CD4-positive, alpha-beta T cell (primary cell): ENCODE data around the gene SLC8A3. TPM values are rescaled to one million over a fixed set of nuclear protein-coding genes. Genes with fewer than 3 reads are reported as not detected.

ENCODE experiments used
- ATAC-seq: fragments of 200-7000 bp; cut with Tn5 transposase; one replicate; pipeline ENCODE4 v1.10.0; 2022; ENCODE audit warnings: mild to moderate bottlenecking; ENCODE audit not compliant: poor library complexity
- CTCF ChIA-PET: fragments of 350-600 bp; sonication (Branson Sonifier 250); formaldehyde crosslinking; loops from one replicate; lab custom pipeline; 2021; ENCODE audit warnings: antibody characterized with exemption, inconsistent platforms; lab: Charles Lee
- POLR2A ChIA-PET: fragments of 350-600 bp; sonication (Branson Sonifier 250); formaldehyde crosslinking; loops from one replicate; lab custom pipeline; 2021; ENCODE audit warnings: antibody characterized with exemption, inconsistent platforms; lab: Charles Lee
- DNase-seq, 14 experiments: peaks; one replicate each; pipeline ENCODE4 v3.0.0-alpha.2; 2013 to 2020; ENCODE audit warnings: mixed read lengths in 2 of 14
- H3K27ac ChIP-seq, 2 donors: one replicate each; pipeline versions ENCODE4 v1.5.1 to v1.7.0; 2013; ENCODE audit warnings: low read length in 2 of 2, low read depth in 1 of 2, mild to moderate bottlenecking in 1 of 2
- H3K27me3 ChIP-seq, 2 experiments: 1 replicate in 1 of 2; 2 replicates in 1 of 2; pipeline versions ENCODE4 v1.6.1 to v1.7.0; 2013; ENCODE audit warnings: low read length in 2 of 2, control low read depth in 1 of 2, mild to moderate bottlenecking in 1 of 2, moderate library complexity in 1 of 2; ENCODE audit not compliant: insufficient read depth in 2 of 2, control insufficient read depth in 1 of 2
- H3K36me3 ChIP-seq: one replicate; pipeline ENCODE4 v1.6.1; 2013; ENCODE audit warnings: low read length, control low read depth; ENCODE audit not compliant: insufficient read depth
- H3K4me1 ChIP-seq: one replicate; pipeline ENCODE4 v1.6.1; 2013; ENCODE audit warnings: low read length, control low read depth; ENCODE audit not compliant: insufficient read depth
- H3K4me3 ChIP-seq: one replicate; pipeline ENCODE4 v1.5.1; 2013; ENCODE audit warnings: mild to moderate bottlenecking, low read length, moderate library complexity
- H3K9me3 ChIP-seq, 2 experiments: 1 replicate in 1 of 2; 2 replicates in 1 of 2; pipeline versions ENCODE4 v1.6.1 to v1.7.0; 2013; ENCODE audit warnings: low read length in 2 of 2, mild to moderate bottlenecking in 2 of 2, control low read depth in 1 of 2, moderate library complexity in 1 of 2; ENCODE audit not compliant: control insufficient read depth in 1 of 2, insufficient read depth in 1 of 2
- H3K27ac Mint-ChIP-seq: one replicate; pipeline ENCODE4 v1.8.0; 2020; ENCODE audit warnings: mixed read lengths
- H3K27me3 Mint-ChIP-seq: one replicate; pipeline ENCODE4 v1.8.0; 2021; ENCODE audit warnings: mixed read lengths
- H3K36me3 Mint-ChIP-seq: one replicate; pipeline ENCODE4 v1.8.0; 2021; ENCODE audit warnings: low read depth, mixed read lengths
- H3K4me1 Mint-ChIP-seq: one replicate; pipeline ENCODE4 v1.8.0; 2021; ENCODE audit warnings: low read depth, mixed read lengths
- H3K4me3 Mint-ChIP-seq: one replicate; pipeline ENCODE4 v1.8.0; 2020; ENCODE audit warnings: mild to moderate bottlenecking, mixed read lengths
- H3K9me3 Mint-ChIP-seq: one replicate; pipeline ENCODE4 v1.8.0; 2020; ENCODE audit warnings: mixed read lengths
- intact Hi-C, 2 experiments: fragments of 100-400 bp; cut with DNase I in 1 of 2; cut with micrococcal nuclease in 1 of 2; formaldehyde crosslinking; loops; one replicate each; pipeline versions ENCODE4 v1.15.1 to v1.9.0; 2023 to 2025; cut with DNase I, micrococcal nuclease
- total RNA-seq, 174 experiments: library from RNA in 2 of 174; stranded (reverse) in 2 of 174; gene quantifications; one replicate each; pipeline ENCODE4 v1.2.3 and lab custom pipeline; 2021 to 2026
- TF ChIP-seq, protein P1 (sequence below): fragments of 200-600 bp; IDR thresholded peaks from one replicate; pipeline ENCODE4 v1.8.0; 2022; ENCODE audit warnings: antibody characterized with exemption, mild to moderate bottlenecking

Gene SLC8A3
- total RNA-seq, 2 experiments from 2014 or later: not detected

DNA sequence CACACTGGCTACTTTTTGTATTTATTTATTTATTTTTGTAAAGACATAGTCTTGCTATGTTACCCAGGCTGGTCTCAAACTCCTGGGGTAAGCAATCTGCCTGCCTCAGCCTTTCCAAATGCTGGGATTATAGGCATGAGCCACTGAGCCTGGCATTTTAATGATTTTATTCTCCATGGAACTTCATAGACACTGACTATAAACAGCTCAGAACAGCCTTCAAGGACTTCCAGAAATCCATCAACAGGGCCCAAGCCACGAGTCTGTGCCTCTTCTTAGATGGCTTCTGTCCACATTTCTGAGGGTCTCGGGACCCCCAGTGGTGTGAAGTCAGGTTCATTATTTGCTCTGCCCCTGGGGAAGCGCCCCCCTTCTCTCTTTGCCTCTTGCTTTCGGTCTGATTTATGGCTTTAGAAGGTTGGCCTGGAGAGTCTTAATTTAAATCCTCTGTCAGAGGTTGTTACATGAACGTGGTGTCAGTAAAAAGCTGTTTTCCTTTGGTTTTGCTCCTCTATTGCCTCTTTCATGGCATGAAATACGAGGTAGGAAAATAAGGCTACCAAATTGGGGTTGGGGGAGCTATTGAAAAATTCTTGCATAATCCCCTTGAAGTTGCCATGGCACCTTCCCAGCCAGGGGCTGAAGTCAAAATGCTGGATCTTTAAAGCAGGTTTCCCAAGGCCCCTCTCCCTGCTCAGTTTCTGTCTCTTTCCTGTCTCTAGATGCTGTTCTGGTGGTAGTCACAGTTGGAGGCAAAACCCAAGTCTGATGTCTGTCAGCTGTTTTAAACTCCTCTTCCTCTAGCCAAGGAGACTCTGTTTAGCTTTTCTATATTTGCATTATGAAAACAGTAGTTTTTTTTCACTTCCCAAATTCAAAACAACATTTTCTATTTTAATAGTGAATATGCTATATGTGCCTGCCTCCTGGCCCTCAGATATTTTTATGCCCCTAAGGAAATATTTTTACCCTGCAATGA, 180.2 kb downstream of the SLC8A3 start:
- DNase-seq (no peak), ATAC-seq (no peak)
- no peak overlapping the region for H3K27ac ChIP-seq
- H3K36me3 ChIP-seq: no peaks in the 10 kb centered on the region
- TF ChIP-seq, protein P1, sequence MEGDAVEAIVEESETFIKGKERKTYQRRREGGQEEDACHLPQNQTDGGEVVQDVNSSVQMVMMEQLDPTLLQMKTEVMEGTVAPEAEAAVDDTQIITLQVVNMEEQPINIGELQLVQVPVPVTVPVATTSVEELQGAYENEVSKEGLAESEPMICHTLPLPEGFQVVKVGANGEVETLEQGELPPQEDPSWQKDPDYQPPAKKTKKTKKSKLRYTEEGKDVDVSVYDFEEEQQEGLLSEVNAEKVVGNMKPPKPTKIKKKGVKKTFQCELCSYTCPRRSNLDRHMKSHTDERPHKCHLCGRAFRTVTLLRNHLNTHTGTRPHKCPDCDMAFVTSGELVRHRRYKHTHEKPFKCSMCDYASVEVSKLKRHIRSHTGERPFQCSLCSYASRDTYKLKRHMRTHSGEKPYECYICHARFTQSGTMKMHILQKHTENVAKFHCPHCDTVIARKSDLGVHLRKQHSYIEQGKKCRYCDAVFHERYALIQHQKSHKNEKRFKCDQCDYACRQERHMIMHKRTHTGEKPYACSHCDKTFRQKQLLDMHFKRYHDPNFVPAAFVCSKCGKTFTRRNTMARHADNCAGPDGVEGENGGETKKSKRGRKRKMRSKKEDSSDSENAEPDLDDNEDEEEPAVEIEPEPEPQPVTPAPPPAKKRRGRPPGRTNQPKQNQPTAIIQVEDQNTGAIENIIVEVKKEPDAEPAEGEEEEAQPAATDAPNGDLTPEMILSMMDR: no peak
- no peak overlapping the region for H3K4me3 ChIP-seq
- ChIA-PET POLR2A (interaction anchor here (0.6 kb wide), 1 partner anchor 61 kb away, joined by 3 read pairs; no protein-coding TSS in a partner anchor), CTCF (no interaction called here)
- H3K36me3 Mint-ChIP-seq: no peaks in the 10 kb centered on the region
- H3K4me3 Mint-ChIP-seq: no peak overlapping the region
- H3K27me3 ChIP-seq: no peaks in the 10 kb centered on the region
- H3K4me1 ChIP-seq: no peaks in the 10 kb centered on the region
- H3K27ac Mint-ChIP-seq: no peak overlapping the region
- H3K4me1 Mint-ChIP-seq: no peaks in the 10 kb centered on the region
- no peaks in the 10 kb centered on the region for H3K9me3 Mint-ChIP-seq
- intact Hi-C loops: no loop called here
- H3K27me3 Mint-ChIP-seq: peaks cover 7% of the 10 kb centered on the region
- no peaks in the 10 kb centered on the region for H3K9me3 ChIP-seq

DNA sequence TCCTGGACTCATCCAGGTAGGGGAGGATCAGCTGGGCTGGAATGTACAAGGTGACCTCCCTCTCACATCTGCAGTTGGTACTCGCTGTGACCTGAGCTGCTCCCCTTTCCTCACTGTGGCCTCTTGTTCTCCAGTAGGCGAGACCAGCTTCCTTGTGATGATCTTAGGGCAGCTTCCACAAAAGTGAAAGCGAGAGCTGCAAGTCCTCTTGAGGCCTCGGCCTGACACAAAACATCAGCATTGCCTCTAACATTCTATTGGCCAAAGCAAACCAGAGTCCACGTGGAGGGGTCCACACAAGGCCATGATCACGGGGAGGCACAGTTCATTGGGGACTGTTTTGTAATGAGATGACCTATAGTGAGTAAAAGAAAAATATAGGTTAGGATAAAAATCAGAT, 182.1 kb downstream of the SLC8A3 start:
- POLR2A ChIA-PET: no interaction called here
- no peak overlapping the region for H3K4me3 Mint-ChIP-seq

DNA sequence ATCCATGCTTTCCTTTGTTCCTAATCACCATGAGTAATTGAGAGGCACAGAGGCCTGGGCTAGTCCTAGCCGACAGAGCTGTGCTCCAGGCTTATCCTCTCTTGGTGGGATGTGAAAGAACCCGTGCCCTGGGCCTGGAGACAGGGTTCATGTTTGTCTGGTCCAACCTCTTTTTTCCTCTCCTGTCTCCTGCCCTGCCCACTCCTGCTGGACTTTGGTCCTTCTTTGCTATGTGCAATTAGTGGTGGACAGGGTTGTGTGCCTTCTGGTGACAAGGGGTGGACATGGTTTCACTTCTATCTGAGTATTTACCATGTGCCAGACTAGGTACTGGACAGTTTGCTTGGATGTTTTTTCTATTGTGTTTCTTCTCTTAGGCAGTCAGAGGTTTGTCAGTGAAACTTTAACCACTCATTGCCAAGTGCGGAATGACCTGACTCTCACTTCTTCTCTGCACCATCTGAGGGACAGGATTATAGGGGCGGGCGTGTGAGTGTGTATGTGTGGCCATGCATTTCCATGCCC, 183.4 kb downstream of the SLC8A3 start:
- no peaks in the 10 kb centered on the region for H3K36me3 ChIP-seq
- Mint-ChIP-seq H3K27me3 (peaks cover 7% of the 10 kb centered on the region), H3K4me1 (no peaks in the 10 kb centered on the region), H3K27ac (no peak overlapping the region), H3K9me3 (no peaks in the 10 kb centered on the region), H3K4me3 (no peak overlapping the region), H3K36me3 (no peaks in the 10 kb centered on the region)
- intact Hi-C loops: no loop called here
- H3K4me3 ChIP-seq: no peak overlapping the region
- POLR2A ChIA-PET: no interaction called here
- H3K9me3 ChIP-seq: no peaks in the 10 kb centered on the region
- no peaks in the 10 kb centered on the region for H3K27me3 ChIP-seq
- no peaks in the 10 kb centered on the region for H3K4me1 ChIP-seq
- TF ChIP-seq, protein P1: no peak
- no peak for ATAC-seq
- H3K27ac ChIP-seq: no peak overlapping the region
- DNase-seq: no peak
- CTCF ChIA-PET: no interaction called here

More for the DNA sequence above, 182.1 kb downstream of the SLC8A3 start:
- TF ChIP-seq, protein P1: no peak
- no peaks in the 10 kb centered on the region for H3K9me3 ChIP-seq
- H3K4me1 Mint-ChIP-seq: no peaks in the 10 kb centered on the region
- intact Hi-C loops: no loop called here
- DNase-seq (no peak), ATAC-seq (no peak)
- no peaks in the 10 kb centered on the region for H3K9me3 Mint-ChIP-seq
- no peak overlapping the region for H3K27ac Mint-ChIP-seq
- no peaks in the 10 kb centered on the region for H3K36me3 ChIP-seq
- no peaks in the 10 kb centered on the region for H3K27me3 ChIP-seq
- no peaks in the 10 kb centered on the region for H3K4me1 ChIP-seq
- peaks cover 7% of the 10 kb centered on the region for H3K27me3 Mint-ChIP-seq
- CTCF ChIA-PET: no interaction called here
- H3K36me3 Mint-ChIP-seq: no peaks in the 10 kb centered on the region
- no peak overlapping the region for H3K4me3 ChIP-seq
- no peak overlapping the region for H3K27ac ChIP-seq
